WTC11 (cell line): ENCODE data around the gene TDP1.

Experiments used
- CTCF ChIP-seq: fragments of 200-600 bp; IDR thresholded peaks from 2 replicates; pipeline ENCODE4 v1.8.0; 2022; ENCODE audit warnings: antibody characterized with exemption
- ESRRA ChIP-seq: sonication (generic); formaldehyde crosslinking; IDR thresholded peaks from 2 replicates; pipeline ENCODE4 v1.8.1; 2022; ENCODE audit warnings: mild to moderate bottlenecking, missing genetic modification reagents, borderline replicate concordance
- MLX ChIP-seq: sonication (generic); formaldehyde crosslinking; IDR thresholded peaks from 2 replicates; pipeline ENCODE4 v1.8.1; 2023; ENCODE audit warnings: mild to moderate bottlenecking, missing genetic modification reagents, moderate library complexity
- SMAD3 ChIP-seq: sonication (generic); formaldehyde crosslinking; IDR thresholded peaks from 2 replicates; pipeline ENCODE4 v1.8.0; 2022; ENCODE audit warnings: missing genetic modification reagents, mild to moderate bottlenecking, borderline replicate concordance
- SOX15 ChIP-seq: fragments of 250-450 bp; sonication (Bioruptor Pico); IDR thresholded peaks from 2 replicates; pipeline ENCODE4 v1.9.0; 2021; ENCODE audit warnings: mild to moderate bottlenecking
- TCF7 ChIP-seq: sonication (generic); formaldehyde crosslinking; IDR thresholded peaks from 2 replicates; pipeline ENCODE4 v1.8.0; 2022; ENCODE audit warnings: mild to moderate bottlenecking, low read depth, missing genetic modification reagents, moderate library complexity
- ZNF416 ChIP-seq: fragments of 250-450 bp; sonication (Bioruptor Pico); IDR thresholded peaks from 2 replicates; pipeline ENCODE4 v1.9.0; 2021; ENCODE audit warnings: mild to moderate bottlenecking, inconsistent platforms

DNA sequence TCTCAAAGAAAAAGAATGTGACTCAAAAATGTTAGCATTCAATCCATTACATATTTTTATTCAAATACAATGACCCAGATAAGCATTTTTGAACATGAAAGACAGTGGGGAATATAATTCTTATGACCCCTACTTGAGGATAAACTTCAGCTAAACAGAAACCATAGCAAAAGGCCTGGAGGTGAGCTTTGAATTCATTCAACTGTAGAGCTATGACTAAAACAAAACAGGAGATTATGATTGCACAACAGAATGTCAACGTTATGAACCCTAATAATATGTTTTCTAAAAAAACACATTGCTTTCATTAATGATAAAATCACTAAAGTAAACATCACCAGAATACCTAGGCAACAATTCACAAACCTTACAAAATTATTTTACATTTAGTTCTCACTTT is 29.0 kb upstream of the TDP1 start:
- no peak for TF ChIP-seq ZNF416 (CRISPR knock-in tag)
- no peak for TF ChIP-seq TCF7 (CRISPR knock-in tag)
- TF ChIP-seq SMAD3: no peak
- TF ChIP-seq MLX (CRISPR knock-in tag): no peak
- no peak for TF ChIP-seq SOX15 (CRISPR knock-in tag)
- no peak for TF ChIP-seq ESRRA (CRISPR knock-in tag)
- no peak for TF ChIP-seq CTCF
